Raji (cell line): Measurements from ENCODE around the gene FAF1.

Experiments used
- POLR2A ChIP-seq: IDR thresholded peaks from 2 replicates; pipeline ENCODE4 v1.6.1; 2011; ENCODE audit warnings: low read depth, low read length, control low read depth; ENCODE audit not compliant: insufficient read depth

The FAF1 gene

GRCh38 chr1:50659107-50659662 lies 300.9 kb downstream of the FAF1 start:
- no peak for TF ChIP-seq POLR2A

- TF ChIP-seq POLR2A = no peak
Measured at GRCh38 chr1:50658459-50659076, 301.5 kb downstream of the FAF1 start.

GRCh38 chr1:50656931-50657330 lies 303.1 kb downstream of the FAF1 start:
- no peak for TF ChIP-seq POLR2A

GRCh38 chr1:50651476-50652263 lies 308.4 kb downstream of the FAF1 start:
- no peak for TF ChIP-seq POLR2A

- TF ChIP-seq POLR2A = no peak
Measured at GRCh38 chr1:50646526-50646925, 313.5 kb downstream of the FAF1 start.

GRCh38 chr1:50645139-50645538 lies 314.9 kb downstream of the FAF1 start:
- no peak for TF ChIP-seq POLR2A

GRCh38 chr1:50644447-50645105 lies 315.5 kb downstream of the FAF1 start:
- TF ChIP-seq POLR2A = no peak

- TF ChIP-seq POLR2A = no peak
Measured at GRCh38 chr1:50637460-50637859, 322.6 kb downstream of the FAF1 start.

- no peak for TF ChIP-seq POLR2A
Measured at GRCh38 chr1:50634251-50634650, 325.8 kb downstream of the FAF1 start.

GRCh38 chr1:50633465-50633864 lies 326.6 kb downstream of the FAF1 start:
- no peak for TF ChIP-seq POLR2A

GRCh38 chr1:50631161-50631560 lies 328.9 kb downstream of the FAF1 start:
- no peak for TF ChIP-seq POLR2A

GRCh38 chr1:50622259-50622658 lies 337.8 kb downstream of the FAF1 start:
- no peak for TF ChIP-seq POLR2A

- no peak for TF ChIP-seq POLR2A
Measured at GRCh38 chr1:50620680-50621329, 339.3 kb downstream of the FAF1 start.

- no peak for TF ChIP-seq POLR2A
Measured at GRCh38 chr1:50615036-50615750, 344.9 kb downstream of the FAF1 start.

- no peak for TF ChIP-seq POLR2A
Measured at GRCh38 chr1:50611675-50612074, 348.4 kb downstream of the FAF1 start.

- no peak for TF ChIP-seq POLR2A
Measured at GRCh38 chr1:50610563-50610962, 349.5 kb downstream of the FAF1 start.
